COLO668 (cell line): ENCODE measurements around the gene NR6A1.
A peak's percentile ranks its signal among the peaks of the same experiment; 100 is the strongest.

Source experiments
- DNase-seq: peaks from one replicate; lab custom pipeline; 2025; ENCODE audit not compliant: unreplicated experiment; lab: John Stamatoyannopoulos, UW

Gene NR6A1

GRCh38 chr9:124662561-124662960 lies 108.5 kb downstream of the NR6A1 start:
- no peak for DNase-seq

GRCh38 chr9:124661271-124661670 lies 109.8 kb downstream of the NR6A1 start:
- no peak for DNase-seq

- peak; percentile 18 for DNase-seq
Observed at GRCh38 chr9:124660341-124660801, 110.7 kb downstream of the NR6A1 start.

DNA sequence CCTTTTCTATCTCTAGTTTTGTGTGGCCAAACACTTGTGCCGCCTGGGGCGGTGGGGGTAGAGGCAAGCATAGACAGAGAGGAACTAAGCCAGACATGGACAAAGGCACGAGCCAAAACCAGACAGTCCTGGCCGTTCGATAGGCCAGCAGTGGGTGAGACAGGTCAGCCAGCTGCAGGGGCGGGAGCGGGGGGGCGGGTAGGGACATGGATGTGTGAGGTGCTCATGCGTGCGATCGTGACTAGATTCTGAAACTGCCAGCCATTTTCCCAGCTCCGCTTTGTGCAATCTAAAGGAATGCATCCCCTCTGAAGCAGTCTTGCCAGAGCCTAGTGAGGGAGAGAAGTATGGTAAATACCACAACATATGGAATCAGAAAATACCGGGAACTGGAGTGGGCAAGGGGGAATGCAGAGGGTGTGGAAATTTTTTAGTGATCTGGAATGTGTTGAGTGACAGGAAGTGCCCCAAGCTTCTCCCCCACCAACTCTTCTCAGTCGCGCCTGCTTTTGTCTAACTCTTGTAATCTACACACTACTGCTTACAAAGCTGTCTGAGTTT lies 111.9 kb downstream of the NR6A1 start:
- DNase-seq: peak; percentile 83

GRCh38 chr9:124658165-124659017 lies 112.7 kb downstream of the NR6A1 start:
- peak; percentile 73 for DNase-seq

DNA sequence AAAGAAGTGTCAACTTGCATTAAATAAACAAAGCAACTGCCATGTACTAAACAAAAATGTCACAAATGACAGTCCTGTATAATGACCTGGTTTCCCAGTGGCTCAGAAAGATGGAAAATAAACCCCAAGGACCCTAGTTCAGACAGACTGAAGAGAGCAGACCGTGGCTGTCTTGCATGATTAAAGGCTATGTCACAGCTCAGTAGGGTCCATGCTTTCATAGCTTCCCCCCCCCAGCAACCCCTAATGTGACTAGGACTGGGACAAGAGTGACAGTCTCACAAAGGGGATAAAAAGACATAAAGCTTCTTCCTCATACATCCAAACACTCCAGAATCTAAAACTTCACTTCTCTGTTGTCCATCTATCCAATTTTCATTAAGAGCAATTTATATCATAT lies 113.6 kb downstream of the NR6A1 start:
- no peak for DNase-seq

- DNase-seq: no peak
Observed at GRCh38 chr9:124654431-124654830, 116.7 kb downstream of the NR6A1 start.

- DNase-seq: no peak
Observed at GRCh38 chr9:124652615-124653393, 118.3 kb downstream of the NR6A1 start.

- no peak for DNase-seq
Observed at GRCh38 chr9:124652203-124652602, 118.9 kb downstream of the NR6A1 start.

DNA sequence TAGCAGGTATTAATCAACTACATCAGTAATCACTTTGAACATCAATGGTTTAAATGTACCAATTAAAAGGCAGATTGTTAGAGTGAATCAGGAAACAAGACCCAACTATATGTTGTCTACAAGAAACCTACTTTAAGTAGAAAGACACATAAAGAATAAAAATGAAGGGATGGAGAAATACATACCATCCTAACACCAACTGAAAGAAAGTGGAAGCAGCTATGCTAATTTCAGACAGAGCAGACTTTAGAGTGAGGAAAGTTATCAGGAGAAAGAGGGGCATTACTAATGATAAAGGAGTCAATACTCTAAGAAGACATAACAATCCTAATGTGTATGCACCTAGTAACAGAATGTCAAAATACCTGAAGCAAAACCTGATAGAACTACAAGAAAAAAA lies 125.8 kb downstream of the NR6A1 start:
- DNase-seq: no peak

- no peak for DNase-seq
Observed at GRCh38 chr9:124639637-124640036, 131.5 kb downstream of the NR6A1 start.

GRCh38 chr9:124635285-124635684 lies 135.8 kb downstream of the NR6A1 start:
- DNase-seq: no peak

DNA sequence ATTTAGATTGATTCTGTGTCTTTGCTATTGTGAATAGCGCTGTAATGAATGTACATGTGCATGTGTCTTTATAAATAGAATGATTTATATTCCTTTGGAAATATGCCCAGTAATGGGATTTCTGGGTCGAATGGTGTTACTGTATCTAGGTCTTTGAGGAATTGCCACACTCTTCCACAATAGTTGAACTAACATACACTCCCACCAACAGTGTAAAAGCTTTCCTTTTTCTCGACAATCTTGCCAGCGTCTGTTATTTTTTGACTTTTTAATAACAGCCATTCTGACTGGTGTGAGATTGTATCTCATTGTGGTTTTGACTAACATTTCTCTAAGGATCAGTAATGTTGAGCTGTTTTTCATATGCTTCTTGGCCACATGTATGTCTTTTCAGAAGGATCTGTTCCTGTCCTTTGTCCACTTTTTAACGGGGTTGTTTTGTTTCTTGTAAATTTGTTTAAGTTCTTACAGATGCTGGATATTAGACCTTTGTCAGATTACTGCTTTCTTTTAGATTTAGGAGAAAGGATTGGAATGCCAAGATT lies 139.0 kb downstream of the NR6A1 start:
- DNase-seq: no peak

- no peak for DNase-seq
Observed at GRCh38 chr9:124631326-124631725, 139.8 kb downstream of the NR6A1 start.

- DNase-seq: no peak
Observed at GRCh38 chr9:124629600-124629999, 141.5 kb downstream of the NR6A1 start.

- no peak for DNase-seq
Observed at GRCh38 chr9:124628741-124629140, 142.4 kb downstream of the NR6A1 start.

- no peak for DNase-seq
Observed at GRCh38 chr9:124626276-124626675, 144.8 kb downstream of the NR6A1 start.

DNA sequence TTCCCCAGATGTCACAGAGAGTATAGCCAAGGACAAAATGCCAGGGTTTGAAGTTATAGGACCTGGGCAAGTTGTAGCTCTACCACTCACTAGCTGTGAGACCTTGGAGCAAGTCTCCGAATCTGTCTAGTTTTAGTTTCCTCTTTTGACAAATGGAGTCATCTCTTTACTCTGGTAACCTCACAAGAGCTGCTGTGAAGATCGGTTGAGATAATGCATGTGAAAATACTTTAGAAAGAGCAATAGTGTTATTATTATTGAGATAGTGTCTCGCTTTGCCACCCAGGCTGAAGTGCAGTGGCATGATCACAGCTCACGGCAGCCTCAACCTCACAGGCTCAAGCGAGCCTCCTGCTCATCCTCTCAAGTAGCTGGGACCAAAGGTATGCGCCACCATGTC lies 146.0 kb downstream of the NR6A1 start:
- DNase-seq: no peak

- DNase-seq: no peak
Observed at GRCh38 chr9:124624735-124624992, 146.4 kb downstream of the NR6A1 start.

DNA sequence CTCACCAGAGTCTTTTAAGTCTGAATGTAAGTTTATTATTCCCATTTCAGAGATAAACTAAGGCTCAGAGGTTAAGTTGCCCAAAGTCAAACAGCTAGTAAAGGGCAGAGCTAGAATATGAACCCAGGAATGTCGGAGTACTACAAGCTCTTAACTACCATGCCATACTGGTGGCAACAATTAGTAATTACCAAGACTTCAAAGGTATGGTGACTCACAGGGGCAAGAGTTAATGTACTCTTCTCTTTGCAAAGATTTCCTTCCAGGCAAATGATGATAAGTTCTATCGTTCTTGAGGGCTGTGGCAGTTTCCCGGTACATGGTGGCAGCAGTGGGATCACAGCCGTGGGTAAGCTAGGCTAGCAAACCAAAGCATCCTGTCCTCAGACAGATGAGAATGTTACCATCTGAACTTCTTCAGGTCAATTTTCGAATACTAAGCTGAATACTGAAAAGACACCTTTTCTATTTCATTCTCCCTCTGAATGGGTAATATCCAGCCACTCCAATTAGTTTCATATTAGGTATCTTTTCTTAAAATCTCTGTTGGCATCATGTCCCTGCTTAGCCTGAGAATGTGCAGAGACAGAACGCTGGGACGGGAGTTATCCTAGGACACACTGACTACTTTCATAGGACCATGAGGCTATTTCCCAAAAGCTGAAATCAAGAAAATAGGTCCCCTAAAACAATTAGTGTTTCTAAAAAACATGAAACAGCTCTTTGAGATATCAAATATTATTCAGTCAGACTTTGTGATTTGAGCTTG lies 147.0 kb downstream of the NR6A1 start:
- DNase-seq: no peak

DNA sequence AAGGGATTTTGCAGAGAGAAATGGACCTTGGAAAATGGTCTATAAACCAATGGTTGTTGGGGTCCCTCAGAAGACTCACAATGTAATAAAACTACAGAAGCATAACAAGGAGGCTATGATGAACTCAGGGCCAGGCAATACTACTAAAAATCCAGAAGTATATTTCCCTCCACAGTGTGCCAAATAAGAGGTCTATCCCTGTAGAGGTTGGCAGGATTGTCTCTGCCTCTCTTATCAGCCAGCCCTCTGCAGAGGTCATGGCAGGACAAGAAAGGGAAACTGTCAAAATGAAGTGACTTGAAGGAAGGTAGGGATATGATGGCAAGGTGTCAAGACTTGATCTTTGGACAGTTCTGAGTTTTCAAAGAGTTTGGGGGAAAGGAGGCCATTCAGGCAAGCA lies 148.2 kb downstream of the NR6A1 start:
- DNase-seq: no peak
